GM12865 (cell line): Measurements from ENCODE around the gene SLC43A1.

Source experiments
- DNase-seq: peaks from one replicate; pipeline ENCODE4 v3.0.0; 2010; ENCODE audit warnings: low read depth
- H3K4me3 ChIP-seq: 2 replicates; pipeline ENCODE4 v1.5.1; 2011; ENCODE audit warnings: mild to moderate bottlenecking, low read depth, low read length, control low read depth
- TF ChIP-seq, protein P1 (sequence below): IDR thresholded peaks from 2 replicates; pipeline ENCODE4 v1.5.1; 2011; ENCODE audit warnings: low read length, control low read depth, low read depth, inconsistent platforms; ENCODE audit not compliant: insufficient read depth; ENCODE audit errors: missing control alignments

The SLC43A1 gene

DNA sequence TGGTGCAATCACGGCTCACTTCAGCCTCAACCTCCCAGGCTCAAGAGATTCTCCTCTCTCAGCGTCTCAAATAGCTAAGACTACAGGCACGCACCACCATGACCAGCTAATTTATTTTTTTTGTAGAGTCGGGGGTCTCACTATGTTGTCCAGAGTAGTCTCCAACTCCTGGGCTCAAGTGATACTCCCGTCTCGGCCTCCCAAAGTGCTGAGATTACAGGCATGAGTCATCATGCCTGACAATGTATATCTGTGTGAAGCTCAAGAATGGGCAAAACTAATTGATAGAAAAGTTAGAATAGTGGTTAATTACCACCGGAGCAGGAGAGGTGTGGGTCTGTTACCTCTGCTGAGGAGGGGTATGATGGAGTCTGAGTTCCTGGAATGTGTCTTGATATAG, 79.5 kb downstream of the SLC43A1 start:
- H3K4me3 ChIP-seq: no peak overlapping the region
- DNase-seq: no peak
- TF ChIP-seq, protein P1, sequence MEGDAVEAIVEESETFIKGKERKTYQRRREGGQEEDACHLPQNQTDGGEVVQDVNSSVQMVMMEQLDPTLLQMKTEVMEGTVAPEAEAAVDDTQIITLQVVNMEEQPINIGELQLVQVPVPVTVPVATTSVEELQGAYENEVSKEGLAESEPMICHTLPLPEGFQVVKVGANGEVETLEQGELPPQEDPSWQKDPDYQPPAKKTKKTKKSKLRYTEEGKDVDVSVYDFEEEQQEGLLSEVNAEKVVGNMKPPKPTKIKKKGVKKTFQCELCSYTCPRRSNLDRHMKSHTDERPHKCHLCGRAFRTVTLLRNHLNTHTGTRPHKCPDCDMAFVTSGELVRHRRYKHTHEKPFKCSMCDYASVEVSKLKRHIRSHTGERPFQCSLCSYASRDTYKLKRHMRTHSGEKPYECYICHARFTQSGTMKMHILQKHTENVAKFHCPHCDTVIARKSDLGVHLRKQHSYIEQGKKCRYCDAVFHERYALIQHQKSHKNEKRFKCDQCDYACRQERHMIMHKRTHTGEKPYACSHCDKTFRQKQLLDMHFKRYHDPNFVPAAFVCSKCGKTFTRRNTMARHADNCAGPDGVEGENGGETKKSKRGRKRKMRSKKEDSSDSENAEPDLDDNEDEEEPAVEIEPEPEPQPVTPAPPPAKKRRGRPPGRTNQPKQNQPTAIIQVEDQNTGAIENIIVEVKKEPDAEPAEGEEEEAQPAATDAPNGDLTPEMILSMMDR: no peak

DNA sequence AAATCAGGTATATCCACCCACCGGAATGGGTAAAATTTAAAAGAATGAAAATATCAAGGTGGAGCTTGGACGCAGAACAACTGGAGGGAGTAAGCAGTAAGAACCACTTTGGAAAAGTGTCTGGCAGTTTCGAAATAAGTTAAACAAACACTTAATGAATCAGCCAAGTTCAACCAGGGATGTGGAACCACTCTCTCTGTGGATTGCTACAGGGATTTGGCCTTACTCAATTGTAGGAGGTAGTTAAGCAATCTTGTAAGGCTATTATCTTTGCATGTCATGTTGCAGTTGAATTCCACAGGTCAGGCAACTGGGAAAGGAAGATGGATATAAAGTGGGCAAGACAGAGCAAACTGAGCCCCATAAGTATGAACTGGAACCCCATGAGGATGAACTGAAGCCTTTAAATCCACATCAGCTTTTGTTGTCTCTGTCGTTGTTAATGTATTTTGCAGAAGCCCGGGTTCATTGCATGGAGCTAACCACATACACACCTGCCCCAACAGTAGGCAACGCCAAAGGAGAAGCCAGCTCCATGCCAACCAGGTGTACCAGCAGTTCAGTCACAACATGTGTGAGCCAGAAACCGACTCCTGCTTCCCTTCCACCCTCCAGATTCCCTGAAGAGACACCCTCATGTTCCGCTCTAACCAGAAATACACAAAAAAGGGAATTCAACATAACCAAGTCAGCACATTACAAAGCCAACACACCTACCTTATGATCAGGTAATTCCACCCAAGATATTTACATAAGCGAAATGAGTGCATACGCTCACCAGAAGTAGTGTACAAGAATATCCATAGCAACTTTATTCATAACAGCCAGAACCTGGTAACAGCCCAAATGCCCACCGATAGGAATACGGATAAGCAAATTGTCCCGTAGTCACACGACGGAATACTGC, 80.6 kb downstream of the SLC43A1 start:
- no peak overlapping the region for H3K4me3 ChIP-seq
- no peak for DNase-seq
- TF ChIP-seq, protein P1: no peak
